ENCODE results near the gene AKTIP.

GRCh38 chr16:53509906-53510703 lies 7.1 kb upstream of the AKTIP start:
- peak; percentile 93 for TF ChIP-seq CTCF (conservative IDR thresholded peaks at IDR 0.05; ENCODE audit: low read depth, low read length)
- TF ChIP-seq MAZ (IDR thresholded peaks at IDR 0.05; ENCODE audit: borderline replicate concordance, low read depth, low read length) = no peak
- no peak for TF ChIP-seq RFX5 (IDR thresholded peaks at IDR 0.05; ENCODE audit: low read depth, low read length)
- TF ChIP-seq POLR2A (IDR thresholded peaks at IDR 0.05; ENCODE audit: low read depth, low read length) = no peak
- peak; percentile 71 for TF ChIP-seq RAD21 (IDR thresholded peaks at IDR 0.05; ENCODE audit: low read length)
